IMR-90 (cell line): ENCODE measurements around the gene EYS. TPM values are rescaled to one million over a fixed set of nuclear protein-coding genes. Genes with fewer than 3 reads are reported as not detected.

Source experiments
- ATAC-seq: fragments of 200-7000 bp; cut with Tn5 transposase; 2 replicates; pipeline ENCODE4 v1.9.1; 2020; ENCODE audit warnings: low read depth, mild to moderate bottlenecking, moderate library complexity
- BruUV-seq: library from RNA; stranded (reverse); fragments of 400-500 nt; replicated peaks from 2 replicates; lab custom pipeline; 2021; lab: Mats Ljungman, UMichigan
- CTCF ChIA-PET: fragments of 300-600 bp; formaldehyde crosslinking; extraction: SDS; loops from one replicate; lab custom pipeline; 2021; ENCODE audit warnings: antibody characterized with exemption; lab: Yijun Ruan, JAX
- POLR2A ChIA-PET: fragments of 300-600 bp; sonication (Branson Sonifier 250); formaldehyde crosslinking; loops from one replicate; lab custom pipeline; 2022; ENCODE audit warnings: antibody characterized with exemption; ENCODE audit not compliant: unreplicated experiment; lab: Charles Lee
- DNase-seq: peaks from one replicate; pipeline ENCODE4 v3.0.0; 2013
- H2AFZ ChIP-seq: replicated peaks from 2 replicates; pipeline ENCODE3; 2013; ENCODE audit warnings: low read length, mild to moderate bottlenecking; ENCODE audit not compliant: poor library complexity
- H2AK5ac ChIP-seq: 2 replicates; pipeline ENCODE4 v1.6.1; 2013; ENCODE audit warnings: low read depth, low read length, inconsistent platforms
- H2AK9ac ChIP-seq: replicated peaks from 2 replicates; pipeline ENCODE3; 2013; ENCODE audit warnings: mild to moderate bottlenecking, low read depth, low read length, moderate library complexity; ENCODE audit not compliant: poor library complexity
- H2BK120ac ChIP-seq: 2 replicates; pipeline ENCODE4 v1.6.1; 2013; ENCODE audit warnings: low read depth, low read length, inconsistent platforms
- H2BK15ac ChIP-seq: 3 replicates; pipeline ENCODE4 v1.6.1; 2013; ENCODE audit warnings: low read depth, low read length, inconsistent platforms
- H2BK20ac ChIP-seq: 2 replicates; pipeline ENCODE4 v1.6.1; 2013; ENCODE audit warnings: low read depth, mild to moderate bottlenecking, inconsistent platforms, low read length, moderate library complexity
- H2BK5ac ChIP-seq: 2 replicates; pipeline ENCODE4 v1.6.1; 2013; ENCODE audit warnings: mild to moderate bottlenecking, low read depth, low read length, inconsistent platforms; ENCODE audit not compliant: poor library complexity, severe bottlenecking
- H3K14ac ChIP-seq: replicated peaks from 2 replicates; pipeline ENCODE4 v1.6.1; 2013; ENCODE audit warnings: low read depth, low read length, inconsistent platforms
- H3K18ac ChIP-seq: 2 replicates; pipeline ENCODE4 v1.6.1; 2013; ENCODE audit warnings: low read depth, low read length, control low read depth
- H3K23ac ChIP-seq: 2 replicates; pipeline ENCODE4 v1.6.1; 2013; ENCODE audit warnings: low read depth, low read length, inconsistent platforms
- H3K27ac ChIP-seq: 2 replicates; pipeline ENCODE4 v1.5.1; 2013; ENCODE audit warnings: mild to moderate bottlenecking, control low read depth, low read length; ENCODE audit not compliant: insufficient read depth
- H3K27me3 ChIP-seq: 2 replicates; pipeline ENCODE4 v1.6.1; 2013; ENCODE audit warnings: low read length; ENCODE audit not compliant: control insufficient read depth, insufficient read depth
- H3K36me3 ChIP-seq: 2 replicates; pipeline ENCODE4 v1.6.1; 2013; ENCODE audit warnings: low read length, mixed read lengths; ENCODE audit not compliant: control insufficient read depth, insufficient read depth
- H3K4ac ChIP-seq: 2 replicates; pipeline ENCODE4 v1.6.1; 2013; ENCODE audit warnings: low read depth, low read length, inconsistent platforms
- H3K4me1 ChIP-seq: 2 replicates; pipeline ENCODE4 v1.6.1; 2013; ENCODE audit warnings: low read length, mixed read lengths; ENCODE audit not compliant: control insufficient read depth, insufficient read depth
- H3K4me2 ChIP-seq: 2 replicates; pipeline ENCODE4 v1.6.1; 2013; ENCODE audit warnings: low read depth, mild to moderate bottlenecking, control low read depth, low read length, moderate library complexity
- H3K4me3 ChIP-seq: 2 replicates; pipeline ENCODE4 v1.5.1; 2013; ENCODE audit warnings: low read depth, mild to moderate bottlenecking, control low read depth, low read length, moderate library complexity; ENCODE audit not compliant: insufficient read depth
- H3K56ac ChIP-seq: 2 replicates; pipeline ENCODE4 v1.6.1; 2013; ENCODE audit warnings: low read length, inconsistent platforms; ENCODE audit not compliant: insufficient read depth; ENCODE audit errors: extremely low read depth
- H3K79me1 ChIP-seq, 2 experiments: 2 replicates each; pipeline ENCODE4 v1.6.1; 2013; ENCODE audit warnings: low read length in 2 of 2, inconsistent platforms in 1 of 2, low read depth in 1 of 2
- H3K9ac ChIP-seq: 2 replicates; pipeline ENCODE4 v1.6.1; 2013; ENCODE audit warnings: low read depth, low read length, control low read depth
- H3K9me1 ChIP-seq: 2 replicates; pipeline ENCODE4 v1.6.1; 2013; ENCODE audit warnings: low read length, inconsistent platforms; ENCODE audit not compliant: insufficient read depth
- H3K9me3 ChIP-seq: 2 replicates; pipeline ENCODE4 v1.6.1; 2013; ENCODE audit warnings: low read length; ENCODE audit not compliant: control insufficient read depth, insufficient read depth
- H4K20me1 ChIP-seq: 2 replicates; pipeline ENCODE4 v1.6.1; 2013; ENCODE audit warnings: low read length, inconsistent platforms; ENCODE audit not compliant: insufficient read depth
- H4K5ac ChIP-seq: 2 replicates; pipeline ENCODE4 v1.6.1; 2013; ENCODE audit warnings: mild to moderate bottlenecking, low read depth, low read length, control low read depth
- H4K8ac ChIP-seq, 2 experiments: 2 replicates each; pipeline ENCODE4 v1.6.1; 2013; ENCODE audit warnings: low read depth in 2 of 2, low read length in 2 of 2, control low read depth in 1 of 2, inconsistent platforms in 1 of 2
- H4K91ac ChIP-seq: 2 replicates; pipeline ENCODE4 v1.6.1; 2013; ENCODE audit warnings: low read depth, low read length, inconsistent platforms; ENCODE audit not compliant: insufficient read depth
- BHLHE40 ChIP-seq: fragments of 150-350 bp; IDR thresholded peaks from 2 replicates; pipeline ENCODE4 v1.6.1; 2016; ENCODE audit warnings: mild to moderate bottlenecking, low read depth, low read length
- CEBPB ChIP-seq: IDR thresholded peaks from 2 replicates; pipeline ENCODE4 v1.6.1; 2012; ENCODE audit warnings: low read depth, low read length, improper control_type of control experiment
- CHD1 ChIP-seq: IDR thresholded peaks from 2 replicates; pipeline ENCODE4 v1.6.1; 2012; ENCODE audit warnings: low read depth, low read length, improper control_type of control experiment
- FOS ChIP-seq: fragments of 150-350 bp; IDR thresholded peaks from 2 replicates; pipeline ENCODE4 v1.6.1; 2016; ENCODE audit warnings: low read depth, low read length
- MAFK ChIP-seq: IDR thresholded peaks from 2 replicates; pipeline ENCODE4 v1.6.1; 2012; ENCODE audit warnings: low read depth, low read length, improper control_type of control experiment
- MAZ ChIP-seq: IDR thresholded peaks from 2 replicates; pipeline ENCODE4 v1.6.1; 2012; ENCODE audit warnings: low read depth, mild to moderate bottlenecking, low read length, improper control_type of control experiment, moderate library complexity, borderline replicate concordance
- MXI1 ChIP-seq: IDR thresholded peaks from 2 replicates; pipeline ENCODE4 v1.6.1; 2012; ENCODE audit warnings: low read depth, mild to moderate bottlenecking, low read length, moderate library complexity, borderline replicate concordance
- NFE2L2 ChIP-seq: fragments of 150-350 bp; IDR thresholded peaks from 2 replicates; pipeline ENCODE4 v1.6.1; 2016; ENCODE audit warnings: low read depth, mild to moderate bottlenecking, low read length
- POLR2A ChIP-seq: IDR thresholded peaks from 2 replicates; pipeline ENCODE4 v1.6.1; 2012; ENCODE audit warnings: mild to moderate bottlenecking, low read depth, low read length
- RAD21 ChIP-seq: IDR thresholded peaks from 2 replicates; pipeline ENCODE4 v1.6.1; 2012; ENCODE audit warnings: low read length, improper control_type of control experiment
- RCOR1 ChIP-seq: IDR thresholded peaks from 2 replicates; pipeline ENCODE4 v1.6.1; 2012; ENCODE audit warnings: mild to moderate bottlenecking, low read length, improper control_type of control experiment; ENCODE audit not compliant: insufficient replicate concordance
- RFX5 ChIP-seq: IDR thresholded peaks from 2 replicates; pipeline ENCODE4 v1.8.0; 2012; ENCODE audit warnings: low read depth, mild to moderate bottlenecking, low read length, moderate library complexity
- SMC3 ChIP-seq: fragments of 150-350 bp; IDR thresholded peaks from 2 replicates; pipeline ENCODE4 v1.6.1; 2016; ENCODE audit warnings: low read depth, mild to moderate bottlenecking, antibody characterized with exemption, low read length, moderate library complexity
- USF2 ChIP-seq: fragments of 150-350 bp; IDR thresholded peaks from 2 replicates; pipeline ENCODE4 v1.6.1; 2017; ENCODE audit warnings: mild to moderate bottlenecking, antibody characterized with exemption, low read length, low read depth
- dilution Hi-C: fragments of 300-500 bp; cut with HindIII; formaldehyde crosslinking; loops from one replicate; pipeline ENCODE4 v1.14.3; 2018; ENCODE audit warnings: low sequenced_read_pairs; ENCODE audit not compliant: unreplicated experiment
- in situ Hi-C: fragments of 300-500 bp; cut with MboI; formaldehyde crosslinking; loops from 3 replicates; pipeline ENCODE4 v1.14.3; 2019; ENCODE audit warnings: low sequenced_read_pairs, inconsistent platforms, mixed read lengths
- intact Hi-C: fragments of 100-400 bp; cut with micrococcal nuclease; formaldehyde crosslinking; loops from 2 replicates; pipeline ENCODE4 v1.10.0; 2022
- polyA plus RNA-seq, 3 experiments: library from polyadenylated mRNA; depleted of rRNA; stranded (reverse); fragments of >200 nt; gene quantifications; 2 replicates each; pipeline ENCODE4 v1.2.3, GENCODE V29; 2012; ENCODE audit warnings: low replicate concordance in 1 of 3
- total RNA-seq: library from RNA; depleted of rRNA; stranded (reverse); fragments of >200 nt; gene quantifications from 2 replicates; pipeline ENCODE4 v1.2.3, GENCODE V29; 2012
- TF ChIP-seq, protein P1 (sequence below): fragments of 150-350 bp; IDR thresholded peaks from 2 replicates; pipeline ENCODE4 v1.6.1; 2016; ENCODE audit warnings: low read depth, mild to moderate bottlenecking, low read length, moderate library complexity, borderline replicate concordance
- TF ChIP-seq, protein P2 (sequence below): conservative IDR thresholded peaks from 2 replicates; pipeline ENCODE4 v1.5.1; 2012; ENCODE audit warnings: mild to moderate bottlenecking, low read depth, low read length, improper control_type of control experiment

EYS gene
- total and polyA plus RNA-seq, 2 of the 4 experiments (the other 2 are of a cell fraction): under 0.01 TPM; not detected in 1

- no peak overlapping the region for H3K23ac ChIP-seq
- dilution Hi-C loops: no loop called here
- no peaks in the 10 kb centered on the region for H3K79me1 ChIP-seq
- no peaks in the 10 kb centered on the region for H3K36me3 ChIP-seq
- no peaks in the 10 kb centered on the region for H3K4me1 ChIP-seq
- no peak overlapping the region for H2AFZ ChIP-seq
- no peak for TF ChIP-seq POLR2A
- no peak for TF ChIP-seq RFX5
- no peak for TF ChIP-seq CHD1
- no peak for TF ChIP-seq NFE2L2
- TF ChIP-seq RCOR1: no peak
- TF ChIP-seq MAFK: no peak
- TF ChIP-seq, protein P1, sequence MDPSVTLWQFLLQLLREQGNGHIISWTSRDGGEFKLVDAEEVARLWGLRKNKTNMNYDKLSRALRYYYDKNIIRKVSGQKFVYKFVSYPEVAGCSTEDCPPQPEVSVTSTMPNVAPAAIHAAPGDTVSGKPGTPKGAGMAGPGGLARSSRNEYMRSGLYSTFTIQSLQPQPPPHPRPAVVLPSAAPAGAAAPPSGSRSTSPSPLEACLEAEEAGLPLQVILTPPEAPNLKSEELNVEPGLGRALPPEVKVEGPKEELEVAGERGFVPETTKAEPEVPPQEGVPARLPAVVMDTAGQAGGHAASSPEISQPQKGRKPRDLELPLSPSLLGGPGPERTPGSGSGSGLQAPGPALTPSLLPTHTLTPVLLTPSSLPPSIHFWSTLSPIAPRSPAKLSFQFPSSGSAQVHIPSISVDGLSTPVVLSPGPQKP: no peak
- TF ChIP-seq MXI1: no peak
- no peak for TF ChIP-seq USF2
- TF ChIP-seq CEBPB: no peak
- TF ChIP-seq, protein P2, sequence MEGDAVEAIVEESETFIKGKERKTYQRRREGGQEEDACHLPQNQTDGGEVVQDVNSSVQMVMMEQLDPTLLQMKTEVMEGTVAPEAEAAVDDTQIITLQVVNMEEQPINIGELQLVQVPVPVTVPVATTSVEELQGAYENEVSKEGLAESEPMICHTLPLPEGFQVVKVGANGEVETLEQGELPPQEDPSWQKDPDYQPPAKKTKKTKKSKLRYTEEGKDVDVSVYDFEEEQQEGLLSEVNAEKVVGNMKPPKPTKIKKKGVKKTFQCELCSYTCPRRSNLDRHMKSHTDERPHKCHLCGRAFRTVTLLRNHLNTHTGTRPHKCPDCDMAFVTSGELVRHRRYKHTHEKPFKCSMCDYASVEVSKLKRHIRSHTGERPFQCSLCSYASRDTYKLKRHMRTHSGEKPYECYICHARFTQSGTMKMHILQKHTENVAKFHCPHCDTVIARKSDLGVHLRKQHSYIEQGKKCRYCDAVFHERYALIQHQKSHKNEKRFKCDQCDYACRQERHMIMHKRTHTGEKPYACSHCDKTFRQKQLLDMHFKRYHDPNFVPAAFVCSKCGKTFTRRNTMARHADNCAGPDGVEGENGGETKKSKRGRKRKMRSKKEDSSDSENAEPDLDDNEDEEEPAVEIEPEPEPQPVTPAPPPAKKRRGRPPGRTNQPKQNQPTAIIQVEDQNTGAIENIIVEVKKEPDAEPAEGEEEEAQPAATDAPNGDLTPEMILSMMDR: no peak
- no peak for TF ChIP-seq BHLHE40
- no peak for TF ChIP-seq SMC3
- no peak for TF ChIP-seq RAD21
- no peak for TF ChIP-seq FOS
- no peak for TF ChIP-seq MAZ
- no peak overlapping the region for H3K27ac ChIP-seq
- H4K91ac ChIP-seq: no peak overlapping the region
- H4K5ac ChIP-seq: no peak overlapping the region
- no peak overlapping the region for H2AK9ac ChIP-seq
- H2BK5ac ChIP-seq: no peak overlapping the region
- intact Hi-C loops: no loop called here
- no peak overlapping the region for H2BK15ac ChIP-seq
- CTCF ChIA-PET: no interaction called here
- no TSS peak for BruUV-seq
- in situ Hi-C loops: no loop called here
- H3K9ac ChIP-seq: no peak overlapping the region
- no peak overlapping the region for H3K4ac ChIP-seq
- no peak overlapping the region for H2BK120ac ChIP-seq
- H3K4me3 ChIP-seq: no peak overlapping the region
- H4K20me1 ChIP-seq: no peaks in the 10 kb centered on the region
- H4K8ac ChIP-seq: no peak overlapping the region
- no peak overlapping the region for H2BK20ac ChIP-seq
- H3K14ac ChIP-seq: no peak overlapping the region
- POLR2A ChIA-PET: no interaction called here
- peaks cover 8% of the 10 kb centered on the region for H3K27me3 ChIP-seq
- no peak overlapping the region for H2AK5ac ChIP-seq
- no peak for ATAC-seq
- no peak overlapping the region for H3K56ac ChIP-seq
- no peak overlapping the region for H3K4me2 ChIP-seq
- no peak for DNase-seq
- H3K9me3 ChIP-seq: no peaks in the 10 kb centered on the region
- H3K18ac ChIP-seq: no peak overlapping the region
- no peaks in the 10 kb centered on the region; the same call in 1 of the 2 replicates for H3K9me1 ChIP-seq
Observed at GRCh38 chr6:63745784-63746183, 1961.2 kb downstream of the EYS start.
